NCI-H128 (cell line): ENCODE data around the gene DSC3.
"Not testable (repeated sequence)": the region's sequence is repeated elsewhere in the genome, so short reads cannot be mapped to it uniquely, and the experiment has no call there.

ENCODE experiments used
- DNase-seq: peaks from one replicate; lab custom pipeline; 2025; ENCODE audit not compliant: unreplicated experiment; lab: John Stamatoyannopoulos, UW

DSC3 gene

GRCh38 chr18:30978091-30978490 is 64.5 kb downstream of the DSC3 start:
- not testable (repeated sequence) for DNase-seq

- peak; percentile 37 for DNase-seq
Observed at GRCh38 chr18:30971338-30971956, 71.1 kb downstream of the DSC3 start.

- no peak for DNase-seq
Observed at GRCh38 chr18:30970196-30970816, 72.2 kb downstream of the DSC3 start.

- DNase-seq, result no peak
Observed at GRCh38 chr18:30969670-30970170, 72.8 kb downstream of the DSC3 start.

- DNase-seq, result no peak
Observed at GRCh38 chr18:30967701-30968100, 74.8 kb downstream of the DSC3 start.

- no peak for DNase-seq
Observed at GRCh38 chr18:30965237-30965636, 77.3 kb downstream of the DSC3 start.

GRCh38 chr18:30960661-30961060 is 81.9 kb downstream of the DSC3 start:
- no peak for DNase-seq

GRCh38 chr18:30957066-30957465 is 85.5 kb downstream of the DSC3 start:
- DNase-seq, result no peak

GRCh38 chr18:30954262-30954661 is 88.3 kb downstream of the DSC3 start:
- DNase-seq, result no peak

GRCh38 chr18:30945761-30946160 is 96.8 kb downstream of the DSC3 start:
- no peak for DNase-seq

- no peak for DNase-seq
Observed at GRCh38 chr18:30944773-30945417, 97.6 kb downstream of the DSC3 start.

- DNase-seq, result no peak
Observed at GRCh38 chr18:30940952-30941539, 101.5 kb downstream of the DSC3 start.
